HepG2 (cell line): ENCODE measurements around the gene LRRC74A. TPM values are rescaled to one million over a fixed set of nuclear protein-coding genes. Genes with fewer than 3 reads are reported as not detected.
A peak's percentile ranks its signal among the peaks of the same experiment; 100 is the strongest.

Source experiments
- CEBPG ChIP-seq: IDR thresholded peaks from 2 replicates; pipeline ENCODE4 v1.6.1; 2016
- CREM ChIP-seq, 2 experiments: sonication (generic) in 1 of 2; formaldehyde crosslinking in 1 of 2; IDR thresholded peaks; 2 replicates each; pipeline versions ENCODE4 v1.4.0 to v1.6.1; 2016 to 2020; ENCODE audit warnings: antibody characterized with exemption in 1 of 2, mild to moderate bottlenecking in 1 of 2, missing genetic modification reagents in 1 of 2
- FOXP1 ChIP-seq, 2 experiments: fragments of 450-650 bp in 1 of 2; IDR thresholded peaks; 2 replicates each; pipeline ENCODE4 v1.6.1; 2017 to 2018; ENCODE audit warnings: antibody characterized with exemption in 1 of 2
- GABPB1 ChIP-seq: IDR thresholded peaks from 2 replicates; pipeline ENCODE4 v1.6.1; 2016; ENCODE audit warnings: mild to moderate bottlenecking, missing genetic modification reagents, moderate library complexity, missing compliant biosample characterization
- GATAD2A ChIP-seq: IDR thresholded peaks from 2 replicates; pipeline ENCODE4 v1.6.1; 2016
- HIVEP1 ChIP-seq: sonication (generic); formaldehyde crosslinking; IDR thresholded peaks from 2 replicates; pipeline ENCODE4 v1.4.0; 2020; ENCODE audit warnings: mild to moderate bottlenecking, missing genetic modification reagents
- HNF4G ChIP-seq, 2 experiments: sonication (generic) in 1 of 2; formaldehyde crosslinking in 1 of 2; IDR thresholded peaks; 2 replicates each; pipeline versions ENCODE4 v1.4.0 to v1.6.1; 2011 to 2020; ENCODE audit warnings: borderline replicate concordance in 2 of 2, low read depth in 2 of 2, mild to moderate bottlenecking in 2 of 2, low read length in 1 of 2, missing genetic modification reagents in 1 of 2, moderate library complexity in 1 of 2
- KDM1A ChIP-seq: IDR thresholded peaks from 2 replicates; pipeline ENCODE4 v1.6.1; 2016; ENCODE audit warnings: missing compliant biosample characterization
- KLF11 ChIP-seq: IDR thresholded peaks from 2 replicates; pipeline ENCODE4 v1.6.1; 2016; ENCODE audit warnings: missing compliant biosample characterization
- MAZ ChIP-seq, 2 experiments: sonication (generic) in 1 of 2; formaldehyde crosslinking in 1 of 2; IDR thresholded peaks; 2 replicates each; pipeline versions ENCODE4 v1.5.0 to v1.6.1; 2012 to 2020; ENCODE audit warnings: low read depth in 2 of 2, mild to moderate bottlenecking in 2 of 2, borderline replicate concordance in 1 of 2, improper control_type of control experiment in 1 of 2, low read length in 1 of 2, missing genetic modification reagents in 1 of 2, moderate library complexity in 1 of 2
- RXRB ChIP-seq: IDR thresholded peaks from 2 replicates; pipeline ENCODE4 v1.6.1; 2016; ENCODE audit warnings: borderline replicate concordance, missing genetic modification reagents, missing compliant biosample characterization
- SMAD3 ChIP-seq: sonication (generic); formaldehyde crosslinking; IDR thresholded peaks from 2 replicates; pipeline ENCODE4 v1.4.0; 2020; ENCODE audit warnings: missing genetic modification reagents
- SRSF9 ChIP-seq: fragments of 200-400 bp; formaldehyde crosslinking; IDR thresholded peaks from 2 replicates; pipeline ENCODE4 v1.6.1; 2018; ENCODE audit warnings: borderline replicate concordance, mild to moderate bottlenecking, low read depth, low read length; ENCODE audit not compliant: insufficient read depth, poor library complexity, severe bottlenecking
- ZBTB7A ChIP-seq: sonication (generic); formaldehyde crosslinking; IDR thresholded peaks from 2 replicates; pipeline ENCODE4 v1.8.0; 2022; ENCODE audit warnings: mild to moderate bottlenecking, missing genetic modification reagents
- ZMAT3 ChIP-seq: sonication (generic); formaldehyde crosslinking; conservative IDR thresholded peaks from 2 replicates; pipeline ENCODE4 v1.7.0; 2021; ENCODE audit warnings: missing genetic modification reagents
- ZNF292 ChIP-seq: sonication (generic); formaldehyde crosslinking; IDR thresholded peaks from 2 replicates; pipeline ENCODE4 v1.8.1; 2022; ENCODE audit warnings: mild to moderate bottlenecking, low read depth, missing genetic modification reagents, borderline replicate concordance
- ZNF562 ChIP-seq: sonication (generic); formaldehyde crosslinking; IDR thresholded peaks from 2 replicates; pipeline ENCODE4 v1.8.0; 2022; ENCODE audit warnings: missing genetic modification reagents, borderline replicate concordance
- ZNF775 ChIP-seq: sonication (generic); formaldehyde crosslinking; IDR thresholded peaks from 2 replicates; pipeline ENCODE4 v1.4.0; 2020; ENCODE audit warnings: missing genetic modification reagents, mild to moderate bottlenecking, moderate library complexity, borderline replicate concordance
- ZSCAN29 ChIP-seq: sonication (generic); formaldehyde crosslinking; conservative IDR thresholded peaks from 2 replicates; pipeline ENCODE4 v1.4.0; 2020; ENCODE audit warnings: mild to moderate bottlenecking, missing genetic modification reagents
- ZSCAN9 ChIP-seq: IDR thresholded peaks from 2 replicates; pipeline ENCODE4 v1.6.1; 2016; ENCODE audit warnings: borderline replicate concordance
- polyA plus RNA-seq, 8 experiments: library from polyadenylated mRNA; depleted of rRNA in 3 of 8; stranded (reverse) in 7 of 8; unstranded in 1 of 8; fragments of >200 nt; fragmentation: Illumina TruSeq in 4 of 8; extraction: Trizol in 4 of 8; gene quantifications; 2 replicates each; pipeline versions ENCODE4 v1.2.1 to v1.2.3, GENCODE V29; 2011 to 2016; ENCODE audit warnings: low read depth in 4 of 8, missing spikeins in 1 of 8, mixed read lengths in 1 of 8; ENCODE audit not compliant: insufficient read depth in 1 of 8
- total RNA-seq, 5 experiments: library from RNA; depleted of rRNA; stranded (reverse); fragments of >200 nt; fragmentation: Illumina TruSeq; extraction: Trizol; gene quantifications; 2 replicates each; pipeline ENCODE4 v1.2.3, GENCODE V29; 2016; ENCODE audit warnings: low read depth in 1 of 5
- TF ChIP-seq, protein P1 (sequence below): sonication (generic); formaldehyde crosslinking; conservative IDR thresholded peaks from 2 replicates; pipeline ENCODE4 v1.8.0; 2022; ENCODE audit warnings: mild to moderate bottlenecking, moderate library complexity, missing genetic modification reagents
- TF ChIP-seq, protein P2 (sequence below): sonication (generic); formaldehyde crosslinking; IDR thresholded peaks from 2 replicates; pipeline ENCODE4 v1.5.0; 2020; ENCODE audit warnings: missing genetic modification reagents
- TF ChIP-seq, protein P3 (sequence below), 2 experiments: fragments of 450-650 bp in 1 of 2; sonication (generic) in 1 of 2; formaldehyde crosslinking; IDR thresholded peaks; 2 replicates each; pipeline versions ENCODE4 v1.5.0 to v1.8.0; 2020 to 2022; ENCODE audit warnings: mild to moderate bottlenecking in 1 of 2, missing genetic modification reagents in 1 of 2
- TF ChIP-seq, protein P4 (sequence below): IDR thresholded peaks from 2 replicates; pipeline ENCODE4 v1.6.1; 2016; ENCODE audit warnings: low read depth

LRRC74A gene
- total and polyA plus RNA-seq, 2 of the 13 experiments (the other 11 are each of a cell fraction or from before 2014, with no cell fraction given), result not detected

DNA sequence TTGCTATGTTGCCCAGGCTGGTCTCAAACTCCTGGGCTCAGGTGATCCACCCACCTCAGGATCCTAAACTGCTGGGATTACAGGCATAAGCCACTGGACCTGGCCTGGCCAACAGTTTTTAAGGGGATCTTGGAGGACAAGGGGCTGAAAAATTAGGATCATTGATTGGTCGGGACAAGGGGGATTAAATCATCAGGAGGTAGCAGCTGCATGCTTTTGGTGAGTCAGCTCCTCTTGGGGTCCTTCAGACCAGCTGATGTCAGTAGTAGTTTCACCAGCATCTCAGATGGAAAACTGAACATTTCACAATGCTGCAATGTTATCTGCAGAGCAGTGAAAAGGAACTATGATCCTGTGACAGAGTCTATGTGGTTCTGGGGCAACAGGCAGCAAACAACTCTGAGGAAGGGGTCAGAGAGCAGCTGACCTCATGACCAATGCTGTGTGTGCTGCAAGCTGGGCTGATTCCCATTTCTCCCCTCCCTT, 6.3 kb downstream of the LRRC74A start (continued):
- TF ChIP-seq HNF4G (IDR thresholded peaks at IDR 0.05; ENCODE audit: borderline replicate concordance, low read depth, low read length), result peak; percentile 97
- TF ChIP-seq HNF4G (CRISPR knock-in tag; IDR thresholded peaks at IDR 0.05; ENCODE audit: borderline replicate concordance, low read depth), result peak; percentile 93
- TF ChIP-seq, protein P1, sequence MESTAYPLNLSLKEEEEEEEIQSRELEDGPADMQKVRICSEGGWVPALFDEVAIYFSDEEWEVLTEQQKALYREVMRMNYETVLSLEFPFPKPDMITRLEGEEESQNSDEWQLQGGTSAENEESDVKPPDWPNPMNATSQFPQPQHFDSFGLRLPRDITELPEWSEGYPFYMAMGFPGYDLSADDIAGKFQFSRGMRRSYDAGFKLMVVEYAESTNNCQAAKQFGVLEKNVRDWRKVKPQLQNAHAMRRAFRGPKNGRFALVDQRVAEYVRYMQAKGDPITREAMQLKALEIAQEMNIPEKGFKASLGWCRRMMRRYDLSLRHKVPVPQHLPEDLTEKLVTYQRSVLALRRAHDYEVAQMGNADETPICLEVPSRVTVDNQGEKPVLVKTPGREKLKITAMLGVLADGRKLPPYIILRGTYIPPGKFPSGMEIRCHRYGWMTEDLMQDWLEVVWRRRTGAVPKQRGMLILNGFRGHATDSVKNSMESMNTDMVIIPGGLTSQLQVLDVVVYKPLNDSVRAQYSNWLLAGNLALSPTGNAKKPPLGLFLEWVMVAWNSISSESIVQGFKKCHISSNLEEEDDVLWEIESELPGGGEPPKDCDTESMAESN (CRISPR knock-in tag), result peak; percentile 28; the same call in 1 of the 2 replicates
- no peak for TF ChIP-seq ZNF775 (CRISPR knock-in tag)
- TF ChIP-seq SRSF9, result no peak
- peak; percentile 18; the same call in 1 of the 2 replicates for TF ChIP-seq GABPB1 (CRISPR knock-in tag)
- peak; percentile 39; the same call in 1 of the 2 replicates for TF ChIP-seq SMAD3 (CRISPR knock-in tag)
- TF ChIP-seq ZMAT3 (CRISPR knock-in tag), result no peak
- no peak for TF ChIP-seq HIVEP1 (CRISPR knock-in tag)
- TF ChIP-seq ZNF562, result no peak
- TF ChIP-seq GATAD2A, result peak; percentile 83
- no peak for TF ChIP-seq MAZ (IDR thresholded peaks at IDR 0.05; ENCODE audit: borderline replicate concordance, low read depth, low read length)
- TF ChIP-seq MAZ (CRISPR knock-in tag; IDR thresholded peaks at IDR 0.05; ENCODE audit: low read depth), result no peak
- TF ChIP-seq, protein P2, sequence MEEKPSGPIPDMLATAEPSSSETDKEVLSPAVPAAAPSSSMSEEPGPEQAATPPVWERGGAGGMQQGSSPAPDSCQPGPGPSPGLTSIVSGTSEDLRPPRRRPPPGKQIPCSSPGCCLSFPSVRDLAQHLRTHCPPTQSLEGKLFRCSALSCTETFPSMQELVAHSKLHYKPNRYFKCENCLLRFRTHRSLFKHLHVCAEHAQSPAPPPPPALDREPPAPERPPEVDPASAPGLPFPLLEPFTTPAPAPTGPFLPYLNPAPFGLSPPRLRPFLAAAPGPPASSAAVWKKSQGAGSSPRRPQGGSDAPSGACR, result no peak
- peak; percentile 55; the same call in 1 of the 2 replicates for TF ChIP-seq CREM (IDR thresholded peaks at IDR 0.05)
- TF ChIP-seq CREM (CRISPR knock-in tag; IDR thresholded peaks at IDR 0.05), result no peak
- TF ChIP-seq FOXP1 (IDR thresholded peaks at IDR 0.05), result no peak
- peak; percentile 70 for TF ChIP-seq FOXP1 (CRISPR knock-in tag; IDR thresholded peaks at IDR 0.05)
- TF ChIP-seq, protein P3, sequence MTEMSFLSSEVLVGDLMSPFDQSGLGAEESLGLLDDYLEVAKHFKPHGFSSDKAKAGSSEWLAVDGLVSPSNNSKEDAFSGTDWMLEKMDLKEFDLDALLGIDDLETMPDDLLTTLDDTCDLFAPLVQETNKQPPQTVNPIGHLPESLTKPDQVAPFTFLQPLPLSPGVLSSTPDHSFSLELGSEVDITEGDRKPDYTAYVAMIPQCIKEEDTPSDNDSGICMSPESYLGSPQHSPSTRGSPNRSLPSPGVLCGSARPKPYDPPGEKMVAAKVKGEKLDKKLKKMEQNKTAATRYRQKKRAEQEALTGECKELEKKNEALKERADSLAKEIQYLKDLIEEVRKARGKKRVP (CRISPR knock-in tag; IDR thresholded peaks at IDR 0.05), result peak in 1 of 2 experiments; percentile 76; a peak in 2 of 4 replicates
- TF ChIP-seq ZSCAN29, result peak; percentile 52; the same call in 1 of the 2 replicates
- no peak for TF ChIP-seq ZBTB7A
- peak; percentile 89 for TF ChIP-seq KDM1A (CRISPR knock-in tag)
- peak; percentile 75 for TF ChIP-seq RXRB (CRISPR knock-in tag)
- TF ChIP-seq, protein P4, sequence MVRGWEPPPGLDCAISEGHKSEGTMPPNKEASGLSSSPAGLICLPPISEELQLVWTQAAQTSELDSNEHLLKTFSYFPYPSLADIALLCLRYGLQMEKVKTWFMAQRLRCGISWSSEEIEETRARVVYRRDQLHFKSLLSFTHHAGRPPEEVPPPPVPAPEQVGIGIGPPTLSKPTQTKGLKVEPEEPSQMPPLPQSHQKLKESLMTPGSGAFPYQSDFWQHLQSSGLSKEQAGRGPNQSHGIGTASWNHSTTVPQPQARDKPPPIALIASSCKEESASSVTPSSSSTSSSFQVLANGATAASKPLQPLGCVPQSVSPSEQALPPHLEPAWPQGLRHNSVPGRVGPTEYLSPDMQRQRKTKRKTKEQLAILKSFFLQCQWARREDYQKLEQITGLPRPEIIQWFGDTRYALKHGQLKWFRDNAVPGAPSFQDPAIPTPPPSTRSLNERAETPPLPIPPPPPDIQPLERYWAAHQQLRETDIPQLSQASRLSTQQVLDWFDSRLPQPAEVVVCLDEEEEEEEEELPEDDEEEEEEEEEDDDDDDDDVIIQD (CRISPR knock-in tag), result peak; percentile 49; the same call in 1 of the 2 replicates
- peak; percentile 91; the same call in 1 of the 2 replicates for TF ChIP-seq ZNF292
- TF ChIP-seq KLF11 (CRISPR knock-in tag), result no peak
- TF ChIP-seq CEBPG, result peak; percentile 92
- TF ChIP-seq ZSCAN9 (CRISPR knock-in tag), result 0 out of 2 replicates have a peak, but pooled peaks have one; percentile 34
